ENCODE measurements around the gene SYNGR4. TPM values are rescaled to one million over a fixed set of nuclear protein-coding genes. Genes with fewer than 3 reads are reported as not detected.

Gene SYNGR4
- total and polyA plus RNA-seq, 8 donors = not detected

- Histone ChIP-seq H3K9me3 (no peaks in the 10 kb centered on the region), H3K27me3 (no peaks in the 10 kb centered on the region), H3K4me1 (peaks cover 50 to 91% (median 62%) of the 10 kb centered on the region in 4 donors), H3K36me3 (peaks cover 0 to 26% (median 4%) of the 10 kb centered on the region in 4 donors), H3K27ac (peak within 1 kb of the TSS; percentile 67 to 93 (median 90)), H3K4me3 (peak within 1 kb of the TSS; percentile 51 to 60 (median 54))
- 2 to 4% (median 2%) methylated on average over 22 of the region's 22 CpGs for WGBS, 5 donors
- intact Hi-C loops (cut with DNase I; ENCODE audit: low total_unique reads) = no loop called here
- TF ChIP-seq POLR2AphosphoS5 (IDR thresholded peaks at IDR 0.05) = peak; percentile 42 to 70 (median 60)
- TF ChIP-seq EP300 (IDR thresholded peaks at IDR 0.05) = no peak
- peak; percentile 69 to 95 for DNase-seq
Observed at GRCh38 chr19:48325265-48325910, 38.8 kb upstream of the SYNGR4 start, which contains the start of gene EMP3. Gene EMP3, plus strand, starts transcription at chr19:48325552. Its CDS starts 1,293 bp downstream, at chr19:48326845.

- TF ChIP-seq POLR2A (IDR thresholded peaks at IDR 0.05) (no peak), EP300 (IDR thresholded peaks at IDR 0.05) (no peak), CTCF (IDR thresholded peaks at IDR 0.05) (no peak), POLR2AphosphoS5 (IDR thresholded peaks at IDR 0.05) (no peak)
- peak in 1 of 2 donors; percentile 73 for DNase-seq
- H3K9me3 ChIP-seq = no peaks in the 10 kb centered on the region
- peak overlapping the region in 2 of 4 donors; percentile 46 to 49 for H3K4me3 ChIP-seq
- H3K36me3 ChIP-seq = peaks cover 0 to 30% (median 6%) of the 10 kb centered on the region in 4 donors
- peak overlapping the region in 4 of 5 donors; percentile 89 to 94 (median 92) for H3K27ac ChIP-seq
- H3K4me1 ChIP-seq = peaks cover 54 to 99% (median 74%) of the 10 kb centered on the region in 4 donors
- H3K27me3 ChIP-seq = no peaks in the 10 kb centered on the region
- 59 to 70% (median 61%) methylated on average over 12 to 15 of the region's 15 CpGs for WGBS, 5 donors
- intact Hi-C loops (cut with DNase I; ENCODE audit: low total_unique reads) = no loop called here
Observed at GRCh38 chr19:48329167-48329891, 34.8 kb upstream of the SYNGR4 start.

- H3K36me3 ChIP-seq = peaks cover 0 to 30% (median 6%) of the 10 kb centered on the region in 4 donors
- H3K27me3 ChIP-seq = no peaks in the 10 kb centered on the region
- 7 to 31% (median 13%) methylated on average over 30 to 41 of the region's 41 CpGs for whole genome bisulfite sequencing, 5 donors
- peak overlapping the region; percentile 46 to 57 (median 52) for H3K4me3 ChIP-seq
- intact Hi-C loops (cut with DNase I; ENCODE audit: low total_unique reads) = no loop called here
- H3K27ac ChIP-seq = peak overlapping the region; percentile 89 to 94 (median 91)
- no peak for TF ChIP-seq EP300 (IDR thresholded peaks at IDR 0.05)
- TF ChIP-seq POLR2AphosphoS5 (IDR thresholded peaks at IDR 0.05) = peak; percentile 6 to 81 (median 29)
- no peak for TF ChIP-seq POLR2A (IDR thresholded peaks at IDR 0.05)
- peak in 1 of 7 experiments; percentile 10 for TF ChIP-seq CTCF (IDR thresholded peaks at IDR 0.05)
- H3K9me3 ChIP-seq = no peaks in the 10 kb centered on the region
- peaks cover 49 to 91% (median 70%) of the 10 kb centered on the region in 4 donors for H3K4me1 ChIP-seq
- peak; percentile 86 to 96 for DNase-seq
Observed at GRCh38 chr19:48330012-48330681, 34.0 kb upstream of the SYNGR4 start.

GRCh38 chr19:48332351-48332661, 31.9 kb upstream of the SYNGR4 start:
- Histone ChIP-seq H3K36me3 (peaks cover 0 to 28% (median 6%) of the 10 kb centered on the region in 4 donors), H3K9me3 (no peaks in the 10 kb centered on the region), H3K4me1 (peaks cover 30 to 69% (median 49%) of the 10 kb centered on the region in 4 donors), H3K27me3 (no peaks in the 10 kb centered on the region), H3K4me3 (peak overlapping the region; percentile 43 to 58 (median 51)), H3K27ac (peak overlapping the region; percentile 89 to 94 (median 94))
- TF ChIP-seq POLR2A (IDR thresholded peaks at IDR 0.05) = no peak
- TF ChIP-seq EP300 (IDR thresholded peaks at IDR 0.05) = no peak
- TF ChIP-seq POLR2AphosphoS5 (IDR thresholded peaks at IDR 0.05) = no peak
- TF ChIP-seq CTCF (IDR thresholded peaks at IDR 0.05) = no peak
- no peak for DNase-seq
- WGBS, 5 donors = 20 to 32% (median 24%) methylated on average over 6 of the region's 6 CpGs
- intact Hi-C loops (cut with DNase I; ENCODE audit: low total_unique reads) = no loop called here
